Calu3 (cell line): ENCODE data around the gene PREP. TPM values are rescaled to one million over a fixed set of nuclear protein-coding genes. Genes with fewer than 3 reads are reported as not detected.

Experiments
- BruUV-seq: library from RNA; stranded (reverse); fragments of 400-500 nt; replicated peaks from 2 replicates; lab custom pipeline; 2021; lab: Mats Ljungman, UMichigan
- CTCF ChIA-PET: fragments of 300-600 bp; sonication (Branson Sonifier 250); formaldehyde crosslinking; loops from one replicate; lab custom pipeline; 2022; ENCODE audit warnings: antibody characterized with exemption; lab: Charles Lee
- DNase-seq: peaks from one replicate; pipeline ENCODE4 v3.0.0; 2022
- H3K27ac Mint-ChIP-seq: one replicate; pipeline ENCODE4 v1.8.0; 2022; ENCODE audit warnings: mixed read lengths; ENCODE audit not compliant: unreplicated experiment
- H3K27me3 Mint-ChIP-seq: one replicate; pipeline ENCODE4 v1.8.0; 2022; ENCODE audit warnings: mixed read lengths; ENCODE audit not compliant: unreplicated experiment
- H3K36me3 Mint-ChIP-seq: one replicate; pipeline ENCODE4 v1.8.0; 2022; ENCODE audit warnings: mild to moderate bottlenecking, moderate library complexity, mixed read lengths; ENCODE audit not compliant: insufficient read depth, unreplicated experiment
- H3K4me1 Mint-ChIP-seq: one replicate; pipeline ENCODE4 v1.8.0; 2022; ENCODE audit warnings: mild to moderate bottlenecking, low read depth, mixed read lengths; ENCODE audit not compliant: unreplicated experiment
- H3K4me3 Mint-ChIP-seq: one replicate; pipeline ENCODE4 v1.8.0; 2022; ENCODE audit warnings: mild to moderate bottlenecking, low read depth, moderate library complexity, mixed read lengths; ENCODE audit not compliant: unreplicated experiment
- H3K9me3 Mint-ChIP-seq: one replicate; pipeline ENCODE4 v1.8.0; 2022; ENCODE audit warnings: low read depth, mixed read lengths; ENCODE audit not compliant: unreplicated experiment
- CTCF ChIP-seq: fragments of 200-600 bp; IDR thresholded peaks from one replicate; pipeline ENCODE4 v1.8.0; 2022; ENCODE audit warnings: antibody characterized with exemption; ENCODE audit not compliant: unreplicated experiment
- intact Hi-C: fragments of 100-400 bp; cut with micrococcal nuclease; formaldehyde crosslinking; loops from one replicate; pipeline ENCODE4 v1.10.0; 2022; ENCODE audit not compliant: unreplicated experiment
- total RNA-seq: library from RNA; stranded (reverse); gene quantifications from 2 replicates; pipeline ENCODE4 v1.2.3, GENCODE V29; 2022

The PREP gene
- total RNA-seq, 1 experiment from 2014 or later: 70.4 TPM

- CTCF ChIA-PET: no interaction called here
- Mint-ChIP-seq H3K36me3 (peaks cover 8% of the 10 kb centered on the region), H3K4me1 (no peaks in the 10 kb centered on the region), H3K4me3 (no peak overlapping the region), H3K9me3 (no peaks in the 10 kb centered on the region), H3K27ac (no peak overlapping the region), H3K27me3 (no peaks in the 10 kb centered on the region)
- TF ChIP-seq CTCF: no peak
- DNase-seq: no peak
- no TSS peak for BruUV-seq
- intact Hi-C loops: no loop called here
Observed at GRCh38 chr6:105301756-105302616, 100.9 kb downstream of the PREP start.

- DNase-seq: no peak
- peaks cover 7% of the 10 kb centered on the region for H3K36me3 Mint-ChIP-seq
- H3K4me1 Mint-ChIP-seq: no peaks in the 10 kb centered on the region
- intact Hi-C loops: no loop called here
- CTCF ChIA-PET: interaction anchor here (0.5 kb wide), 1 partner anchor 457 kb away, joined by 4 read pairs; no protein-coding TSS in a partner anchor
- no TSS peak for BruUV-seq
- no peaks in the 10 kb centered on the region for H3K27me3 Mint-ChIP-seq
- H3K4me3 Mint-ChIP-seq: no peak overlapping the region
- H3K27ac Mint-ChIP-seq: no peak overlapping the region
- H3K9me3 Mint-ChIP-seq: no peaks in the 10 kb centered on the region
- TF ChIP-seq CTCF: no peak
Observed at GRCh38 chr6:105301072-105301503, 101.8 kb downstream of the PREP start.

GRCh38 chr6:105300090-105300489, 102.8 kb downstream of the PREP start:
- no peaks in the 10 kb centered on the region for H3K27me3 Mint-ChIP-seq
- no peak overlapping the region for H3K4me3 Mint-ChIP-seq
- CTCF ChIA-PET: interaction anchor here (0.8 kb wide), 1 partner anchor 268 kb away, joined by 3 read pairs; no protein-coding TSS in a partner anchor
- intact Hi-C loops: no loop called here
- no peak for TF ChIP-seq CTCF
- peaks cover 7% of the 10 kb centered on the region for H3K36me3 Mint-ChIP-seq
- H3K27ac Mint-ChIP-seq: no peak overlapping the region
- no peaks in the 10 kb centered on the region for H3K9me3 Mint-ChIP-seq
- no TSS peak for BruUV-seq
- H3K4me1 Mint-ChIP-seq: no peaks in the 10 kb centered on the region
- no peak for DNase-seq

GRCh38 chr6:105294129-105294528, 108.8 kb downstream of the PREP start:
- no peak overlapping the region for H3K27ac Mint-ChIP-seq

More at GRCh38 chr6:105294129-105294528, 108.8 kb downstream of the PREP start:
- intact Hi-C loops: no loop called here
- TF ChIP-seq CTCF: no peak
- Mint-ChIP-seq H3K4me3 (no peak overlapping the region), H3K27me3 (no peaks in the 10 kb centered on the region), H3K4me1 (peaks cover 12% of the 10 kb centered on the region), H3K9me3 (no peaks in the 10 kb centered on the region), H3K36me3 (no peaks in the 10 kb centered on the region)
- BruUV-seq: no TSS peak
- CTCF ChIA-PET: no interaction called here
- DNase-seq: no peak
